ENCODE results near the gene AFP.

AFP gene

GRCh38 chr4:73437558-73437956 lies 1.5 kb downstream of the AFP start:
- Mint-ChIP-seq H3K27me3 (no peaks in the 10 kb centered on the region), H3K27ac (no peak overlapping the region), H3K36me3 (ENCODE audit: low read depth) (no peaks in the 10 kb centered on the region), H3K4me3 (no peak overlapping the region), H3K9me3 (no peaks in the 10 kb centered on the region), H3K4me1 (ENCODE audit: low read depth) (no peaks in the 10 kb centered on the region)
- intact Hi-C loops (cut with micrococcal nuclease), result no loop called here

GRCh38 chr4:73438048-73438447 lies 2.0 kb downstream of the AFP start:
- no peaks in the 10 kb centered on the region for H3K9me3 Mint-ChIP-seq
- intact Hi-C loops (cut with micrococcal nuclease), result no loop called here
- H3K27ac Mint-ChIP-seq, result no peak overlapping the region

GRCh38 chr4:73438582-73439215 lies 2.7 kb downstream of the AFP start:
- Mint-ChIP-seq H3K27me3 (no peaks in the 10 kb centered on the region), H3K27ac (no peak overlapping the region), H3K4me3 (no peak overlapping the region), H3K4me1 (ENCODE audit: low read depth) (no peaks in the 10 kb centered on the region), H3K9me3 (no peaks in the 10 kb centered on the region), H3K36me3 (ENCODE audit: low read depth) (no peaks in the 10 kb centered on the region)
- intact Hi-C loops (cut with micrococcal nuclease), result no loop called here

More at GRCh38 chr4:73438048-73438447, 2.0 kb downstream of the AFP start:
- Mint-ChIP-seq H3K27me3 (no peaks in the 10 kb centered on the region), H3K4me3 (no peak overlapping the region), H3K36me3 (ENCODE audit: low read depth) (no peaks in the 10 kb centered on the region), H3K4me1 (ENCODE audit: low read depth) (no peaks in the 10 kb centered on the region)

- no peaks in the 10 kb centered on the region for H3K27me3 Mint-ChIP-seq
- H3K4me3 Mint-ChIP-seq, result no peak overlapping the region
- H3K4me1 Mint-ChIP-seq (ENCODE audit: low read depth), result no peaks in the 10 kb centered on the region
- intact Hi-C loops (cut with micrococcal nuclease), result no loop called here
- no peaks in the 10 kb centered on the region for H3K36me3 Mint-ChIP-seq (ENCODE audit: low read depth)
- no peak overlapping the region for H3K27ac Mint-ChIP-seq
- no peaks in the 10 kb centered on the region for H3K9me3 Mint-ChIP-seq
These were observed 3.4 kb downstream of the AFP start for GRCh38 chr4:73439445-73439844.

- H3K36me3 Mint-ChIP-seq (ENCODE audit: low read depth), result no peaks in the 10 kb centered on the region
- H3K4me1 Mint-ChIP-seq (ENCODE audit: low read depth), result no peaks in the 10 kb centered on the region
- H3K27ac Mint-ChIP-seq, result no peak overlapping the region
- H3K9me3 Mint-ChIP-seq, result no peaks in the 10 kb centered on the region
- no peaks in the 10 kb centered on the region for H3K27me3 Mint-ChIP-seq
- H3K4me3 Mint-ChIP-seq, result no peak overlapping the region
- intact Hi-C loops (cut with micrococcal nuclease), result no loop called here
These were observed 4.0 kb downstream of the AFP start for GRCh38 chr4:73439991-73440390.

GRCh38 chr4:73440653-73441052 lies 4.6 kb downstream of the AFP start:
- intact Hi-C loops (cut with micrococcal nuclease), result no loop called here
- no peak overlapping the region for H3K27ac Mint-ChIP-seq
- no peaks in the 10 kb centered on the region for H3K4me1 Mint-ChIP-seq (ENCODE audit: low read depth)
- no peaks in the 10 kb centered on the region for H3K27me3 Mint-ChIP-seq
- no peaks in the 10 kb centered on the region for H3K9me3 Mint-ChIP-seq
- H3K36me3 Mint-ChIP-seq (ENCODE audit: low read depth), result no peaks in the 10 kb centered on the region
- H3K4me3 Mint-ChIP-seq, result no peak overlapping the region

- H3K27ac Mint-ChIP-seq, result no peak overlapping the region
- no peak overlapping the region for H3K4me3 Mint-ChIP-seq
- H3K9me3 Mint-ChIP-seq, result no peaks in the 10 kb centered on the region
- H3K4me1 Mint-ChIP-seq (ENCODE audit: low read depth), result no peaks in the 10 kb centered on the region
- no peaks in the 10 kb centered on the region for H3K36me3 Mint-ChIP-seq (ENCODE audit: low read depth)
- no peaks in the 10 kb centered on the region for H3K27me3 Mint-ChIP-seq
- intact Hi-C loops (cut with micrococcal nuclease), result no loop called here
These were observed 6.3 kb downstream of the AFP start for GRCh38 chr4:73442275-73442674.

GRCh38 chr4:73443224-73443623 lies 7.2 kb downstream of the AFP start:
- Mint-ChIP-seq H3K27ac (no peak overlapping the region), H3K27me3 (no peaks in the 10 kb centered on the region), H3K4me3 (no peak overlapping the region), H3K9me3 (no peaks in the 10 kb centered on the region), H3K36me3 (ENCODE audit: low read depth) (no peaks in the 10 kb centered on the region), H3K4me1 (ENCODE audit: low read depth) (no peaks in the 10 kb centered on the region)
- intact Hi-C loops (cut with micrococcal nuclease), result no loop called here

GRCh38 chr4:73445383-73446335 lies 9.6 kb downstream of the AFP start:
- H3K4me1 Mint-ChIP-seq (ENCODE audit: low read depth), result no peaks in the 10 kb centered on the region
- no peaks in the 10 kb centered on the region for H3K36me3 Mint-ChIP-seq (ENCODE audit: low read depth)
- H3K4me3 Mint-ChIP-seq, result no peak overlapping the region
- intact Hi-C loops (cut with micrococcal nuclease), result loop anchor here (2.0 kb wide), 1 partner anchor 135 kb away; no protein-coding TSS in a partner anchor
- H3K27ac Mint-ChIP-seq, result no peak overlapping the region
- H3K27me3 Mint-ChIP-seq, result no peaks in the 10 kb centered on the region
- no peaks in the 10 kb centered on the region for H3K9me3 Mint-ChIP-seq

GRCh38 chr4:73446336-73446938 lies 10.4 kb downstream of the AFP start:
- Mint-ChIP-seq H3K4me3 (no peak overlapping the region), H3K27me3 (no peaks in the 10 kb centered on the region), H3K9me3 (no peaks in the 10 kb centered on the region), H3K4me1 (ENCODE audit: low read depth) (no peaks in the 10 kb centered on the region), H3K36me3 (ENCODE audit: low read depth) (no peaks in the 10 kb centered on the region), H3K27ac (no peak overlapping the region)
- intact Hi-C loops (cut with micrococcal nuclease), result loop anchor here (2.0 kb wide), 1 partner anchor 136 kb away; no protein-coding TSS in a partner anchor

GRCh38 chr4:73447671-73448070 lies 11.7 kb downstream of the AFP start:
- H3K36me3 Mint-ChIP-seq (ENCODE audit: low read depth), result no peaks in the 10 kb centered on the region
- H3K4me3 Mint-ChIP-seq, result no peak overlapping the region
- H3K27me3 Mint-ChIP-seq, result no peaks in the 10 kb centered on the region
- H3K4me1 Mint-ChIP-seq (ENCODE audit: low read depth), result no peaks in the 10 kb centered on the region
- H3K9me3 Mint-ChIP-seq, result no peaks in the 10 kb centered on the region
- no peak overlapping the region for H3K27ac Mint-ChIP-seq
- intact Hi-C loops (cut with micrococcal nuclease), result loop anchor here (2.0 kb wide), 1 partner anchor 137 kb away; no protein-coding TSS in a partner anchor

- intact Hi-C loops (cut with micrococcal nuclease), result no loop called here
- no peaks in the 10 kb centered on the region for H3K9me3 Mint-ChIP-seq
- H3K4me3 Mint-ChIP-seq, result no peak overlapping the region
- H3K36me3 Mint-ChIP-seq (ENCODE audit: low read depth), result no peaks in the 10 kb centered on the region
- no peak overlapping the region for H3K27ac Mint-ChIP-seq
- no peaks in the 10 kb centered on the region for H3K27me3 Mint-ChIP-seq
- H3K4me1 Mint-ChIP-seq (ENCODE audit: low read depth), result no peaks in the 10 kb centered on the region
These were observed 12.6 kb downstream of the AFP start for GRCh38 chr4:73448448-73449203.

- intact Hi-C loops (cut with micrococcal nuclease), result no loop called here
- H3K27ac Mint-ChIP-seq, result no peak overlapping the region
- no peaks in the 10 kb centered on the region for H3K36me3 Mint-ChIP-seq (ENCODE audit: low read depth)
- no peak overlapping the region for H3K4me3 Mint-ChIP-seq
- no peaks in the 10 kb centered on the region for H3K9me3 Mint-ChIP-seq
- H3K4me1 Mint-ChIP-seq (ENCODE audit: low read depth), result no peaks in the 10 kb centered on the region
- H3K27me3 Mint-ChIP-seq, result no peaks in the 10 kb centered on the region
These were observed 14.5 kb downstream of the AFP start for GRCh38 chr4:73450398-73451004.
